Small intestine (tissue), 7 donors: ENCODE measurements around the gene SP140. TPM values are rescaled to one million over a fixed set of nuclear protein-coding genes. Genes with fewer than 3 reads are reported as not detected.
"Not testable (repeated sequence)": the region's sequence is repeated elsewhere in the genome, so short reads cannot be mapped to it uniquely, and the experiment has no call there.

Experiments used
- DNase-seq, 2 donors: peaks; one replicate each; pipeline versions ENCODE4 v3.0.0 to v3.0.0-alpha.2; 2013
- FAIRE-seq: peaks from 2 replicates; lab custom pipeline; 2012; peaks lifted over from hg19 to GRCh38; lab: Jason Lieb, UNC
- H3K27ac ChIP-seq, 3 donors: one replicate each; pipeline ENCODE4 v1.5.1; 2013; ENCODE audit warnings: low read length in 2 of 3, mild to moderate bottlenecking in 2 of 3, control low read depth in 1 of 3, inconsistent platforms in 1 of 3, low read depth in 1 of 3, moderate library complexity in 1 of 3
- H3K27me3 ChIP-seq, 3 donors: one replicate each; pipeline ENCODE4 v1.6.1; 2013; ENCODE audit warnings: low read length in 3 of 3, inconsistent platforms in 1 of 3; ENCODE audit not compliant: control insufficient read depth in 3 of 3, insufficient read depth in 3 of 3
- H3K36me3 ChIP-seq, 3 donors: one replicate each; pipeline ENCODE4 v1.6.1; 2013; ENCODE audit warnings: low read length in 3 of 3, inconsistent platforms in 1 of 3, low read depth in 1 of 3, mild to moderate bottlenecking in 1 of 3, moderate library complexity in 1 of 3; ENCODE audit not compliant: control insufficient read depth in 3 of 3, insufficient read depth in 2 of 3
- H3K4me1 ChIP-seq, 3 donors: one replicate each; pipeline ENCODE4 v1.6.1; 2013; ENCODE audit warnings: low read length in 2 of 3, inconsistent platforms in 1 of 3, low read depth in 1 of 3, mild to moderate bottlenecking in 1 of 3, moderate library complexity in 1 of 3; ENCODE audit not compliant: control insufficient read depth in 3 of 3, insufficient read depth in 2 of 3
- H3K4me3 ChIP-seq, 3 donors: one replicate each; pipeline ENCODE4 v1.5.1; 2013; ENCODE audit warnings: low read length in 3 of 3, control low read depth in 1 of 3, inconsistent platforms in 1 of 3, low read depth in 1 of 3, mild to moderate bottlenecking in 1 of 3, moderate library complexity in 1 of 3
- H3K9me3 ChIP-seq, 2 donors: one replicate each; pipeline ENCODE4 v1.6.1; 2013; ENCODE audit warnings: low read depth in 1 of 2, low read length in 1 of 2; ENCODE audit not compliant: control insufficient read depth in 2 of 2, insufficient read depth in 1 of 2
- WGBS, 3 donors: extraction: QIAGEN DNeasy Blood & Tissue Kit; methylation state at CpG; one replicate each; pipeline ENCODE4 v1.1.7; 2013; 5-methylcytosine and 5-hydroxymethylcytosine counted together
- polyA plus RNA-seq, 4 donors: library from polyadenylated mRNA; stranded (reverse) in 3 of 4; unstranded in 1 of 4; fragments of 200-250 nt in 3 of 4; fragments of 120-200 nt in 1 of 4; gene quantifications; one replicate each; pipeline versions ENCODE4 v1.2.1 to v1.2.3, GENCODE V29; 2013
- donor health status: healthy with polysubstance abuse.
- donor health status: control.
- donor health status: control.
- donor health status: Bipolar disorder and iron deficiency.
- donor health status: healthy.

Gene SP140
- polyA plus RNA-seq, 4 donors, result 1.5 to 3.0 (median 1.5) TPM; not detected in 1

DNA sequence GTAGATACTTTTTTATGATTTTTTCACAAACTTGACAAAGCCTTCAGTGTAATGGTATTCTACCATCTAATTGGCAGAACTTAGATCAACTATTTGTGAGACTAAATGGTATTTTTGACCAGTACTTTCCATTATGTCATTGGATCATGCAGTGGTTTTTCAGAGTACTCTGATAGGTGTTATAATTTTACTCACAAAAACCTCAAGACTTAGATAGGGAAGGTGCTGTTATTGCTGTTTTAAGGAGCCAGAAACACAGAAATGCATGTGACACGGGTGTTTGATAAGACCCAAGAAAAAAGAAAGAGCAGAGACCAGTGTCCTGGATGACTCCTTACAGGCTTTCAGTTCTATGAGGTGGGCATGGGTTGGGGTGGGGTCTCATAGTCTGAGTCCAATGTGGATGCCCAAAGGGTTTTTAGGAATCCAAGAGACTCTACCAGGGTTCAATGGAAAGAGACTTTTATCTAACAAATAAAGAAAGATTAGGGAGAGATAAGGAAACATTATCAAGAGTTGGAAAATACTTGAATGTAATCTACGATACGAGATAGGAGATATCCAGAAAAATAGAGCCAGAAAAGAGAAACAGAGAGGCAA, 31.3 kb downstream of the SP140 start:
- FAIRE-seq (no peak), DNase-seq (no peak)
- Histone ChIP-seq H3K27ac (no peak overlapping the region), H3K4me1 (no peaks in the 10 kb centered on the region), H3K27me3 (no peaks in the 10 kb centered on the region), H3K36me3 (no peaks in the 10 kb centered on the region), H3K4me3 (no peak overlapping the region), H3K9me3 (no peaks in the 10 kb centered on the region)
- WGBS, 3 donors, result 40 to 65% (median 45%) methylated on average over 3 of the region's 3 CpGs

DNA sequence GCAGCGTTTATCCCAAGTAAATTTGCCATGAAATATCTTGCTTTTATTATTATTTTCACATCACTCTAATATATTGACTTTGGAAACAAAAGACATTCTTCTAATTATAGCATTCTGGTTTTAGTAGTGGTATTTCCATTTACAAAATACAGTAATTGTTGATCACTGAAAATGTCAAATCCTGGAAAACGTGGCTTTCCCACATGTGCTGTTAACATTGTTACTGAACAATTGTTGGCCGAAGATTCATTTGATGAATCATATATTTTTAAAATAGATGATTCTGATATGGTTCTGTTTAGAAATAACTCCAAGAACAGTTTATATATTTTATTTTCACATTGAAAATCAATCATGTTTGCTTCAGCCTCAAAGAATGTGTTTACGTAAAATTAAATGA, 32.9 kb downstream of the SP140 start:
- Histone ChIP-seq H3K27me3 (no peaks in the 10 kb centered on the region), H3K27ac (no peak overlapping the region), H3K4me1 (no peaks in the 10 kb centered on the region), H3K4me3 (no peak overlapping the region), H3K36me3 (no peaks in the 10 kb centered on the region), H3K9me3 (no peaks in the 10 kb centered on the region)
- no peak for DNase-seq
- no peak for FAIRE-seq
- 62 to 82% (median 78%) methylated on average over 4 of the region's 4 CpGs for WGBS, 3 donors

DNA sequence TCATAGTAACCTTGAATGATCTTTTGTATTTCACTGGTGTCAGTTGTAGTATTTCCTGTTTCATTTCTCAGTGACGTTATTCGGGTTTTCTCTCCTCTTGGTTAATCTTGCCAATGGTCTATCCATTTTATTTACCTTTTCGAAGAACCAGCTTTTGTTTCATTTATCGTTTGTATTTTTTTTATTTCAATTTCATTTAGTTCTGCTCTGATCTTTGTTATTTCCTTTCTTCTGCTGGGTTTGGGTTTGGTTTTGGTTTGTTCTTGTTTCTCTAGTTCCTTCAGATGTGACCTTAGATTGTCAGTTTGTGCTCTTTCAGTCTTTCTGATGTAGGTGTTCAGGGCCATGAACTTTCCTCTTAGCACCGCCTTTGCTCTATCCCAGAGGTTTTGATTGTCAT, 36.7 kb downstream of the SP140 start:
- DNase-seq (peak in 1 of 2 donors; percentile 3), FAIRE-seq (no peak)
- Histone ChIP-seq H3K36me3 (no peaks in the 10 kb centered on the region), H3K4me3 (no peak overlapping the region), H3K27me3 (no peaks in the 10 kb centered on the region), H3K9me3 (no peaks in the 10 kb centered on the region), H3K27ac (no peak overlapping the region), H3K4me1 (no peaks in the 10 kb centered on the region)
- 67 to 87% (median 73%) methylated on average over 5 of the region's 5 CpGs for WGBS, 3 donors

DNA sequence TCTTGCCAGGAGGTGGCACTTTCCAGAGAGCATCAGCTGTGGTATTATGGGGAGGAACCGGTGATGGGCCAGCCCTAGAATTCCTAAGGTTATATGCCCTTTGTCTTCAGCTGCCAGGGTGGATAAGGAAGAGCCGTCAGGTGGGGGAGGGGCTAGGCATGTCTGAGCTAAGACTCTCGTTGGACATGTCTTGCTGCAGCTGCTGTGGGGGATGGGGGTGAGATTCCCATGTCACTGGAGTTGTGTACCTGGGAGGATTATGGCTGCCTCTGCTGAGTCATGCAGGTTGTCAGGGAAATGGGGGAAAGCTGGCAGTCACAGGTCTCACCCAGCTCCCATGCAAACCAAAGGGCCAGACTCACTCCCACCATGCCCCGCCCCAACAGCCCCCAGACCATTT, 39.4 kb downstream of the SP140 start:
- not testable (repeated sequence) for FAIRE-seq, H3K36me3 ChIP-seq, H3K9me3 ChIP-seq, DNase-seq, H3K27me3 ChIP-seq, H3K27ac ChIP-seq, H3K4me1 ChIP-seq, H3K4me3 ChIP-seq
- 32 to 69% (median 45%) methylated on average over 4 of the region's 4 CpGs for WGBS, 3 donors

DNA sequence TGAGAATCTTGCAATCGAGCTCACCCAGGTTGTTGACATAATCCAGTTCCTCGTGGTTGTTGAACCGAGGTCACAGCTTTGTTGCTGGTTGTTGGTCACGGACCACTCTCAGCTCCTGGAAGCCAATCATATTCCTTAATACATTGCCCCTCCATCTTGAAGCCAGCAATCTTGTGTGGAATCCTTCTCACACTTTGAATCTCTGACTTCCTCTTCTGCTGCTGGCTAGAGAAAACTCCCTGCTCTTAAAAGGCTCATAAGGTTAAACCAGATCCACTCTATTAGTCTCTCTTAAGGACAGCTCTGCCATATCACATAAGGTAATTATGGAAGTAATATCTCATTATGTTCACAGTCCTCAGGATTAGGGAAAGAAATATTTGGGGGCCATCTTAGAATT, 41.1 kb downstream of the SP140 start:
- Histone ChIP-seq H3K9me3 (no peaks in the 10 kb centered on the region), H3K27me3 (no peaks in the 10 kb centered on the region), H3K36me3 (no peaks in the 10 kb centered on the region), H3K4me1 (no peaks in the 10 kb centered on the region), H3K4me3 (no peak overlapping the region), H3K27ac (no peak overlapping the region)
- no peak for DNase-seq
- no peak for FAIRE-seq
- WGBS, 3 donors, result 76 to 88% (median 78%) methylated on average over 4 of the region's 4 CpGs

DNA sequence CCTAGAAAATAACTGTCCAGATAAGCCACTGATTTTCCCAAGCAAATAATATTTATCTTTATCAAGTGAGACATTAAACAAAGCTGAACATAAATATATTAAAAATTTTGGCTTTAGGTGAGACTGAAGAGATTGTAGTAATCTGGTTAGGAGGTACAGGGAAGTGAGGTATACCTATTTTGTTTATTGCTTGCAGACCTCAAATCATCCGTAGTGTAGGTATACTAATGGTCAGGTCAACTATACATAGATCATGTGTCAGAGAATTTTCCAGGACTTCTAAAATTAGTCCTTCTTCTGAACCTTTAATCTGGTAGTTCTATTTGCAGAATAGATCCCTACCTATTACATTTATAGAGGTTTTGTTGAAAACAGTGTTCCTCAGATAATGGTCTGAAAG, 41.5 kb downstream of the SP140 start:
- DNase-seq (no peak), FAIRE-seq (no peak)
- Histone ChIP-seq H3K27ac (no peak overlapping the region), H3K4me3 (no peak overlapping the region), H3K4me1 (no peaks in the 10 kb centered on the region), H3K27me3 (no peaks in the 10 kb centered on the region), H3K9me3 (no peaks in the 10 kb centered on the region), H3K36me3 (no peaks in the 10 kb centered on the region)
- 80 to 87% (median 81%) methylated on average over 1 of the region's 1 CpG for WGBS, 3 donors

DNA sequence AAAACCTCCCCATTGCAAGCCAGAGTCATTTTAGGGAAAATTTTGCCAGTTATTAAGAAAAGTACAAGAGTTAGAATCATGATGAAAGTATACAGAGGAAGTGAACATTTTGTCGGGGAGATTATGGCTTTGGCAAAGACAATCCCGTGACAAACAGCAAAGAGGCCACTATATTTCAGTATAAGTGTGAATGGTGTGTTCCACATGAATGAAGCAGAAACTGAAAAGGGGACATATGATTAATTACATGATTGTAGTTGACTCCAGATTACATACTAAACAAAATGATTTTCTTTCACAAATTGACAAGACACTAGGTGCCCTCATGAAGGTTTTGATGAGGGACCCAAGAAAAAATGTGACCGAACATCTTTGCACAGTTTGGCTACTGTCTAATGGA, 42.0 kb downstream of the SP140 start:
- no peak for DNase-seq
- no peaks in the 10 kb centered on the region for H3K36me3 ChIP-seq
- H3K27me3 ChIP-seq, result no peaks in the 10 kb centered on the region
- H3K27ac ChIP-seq, result no peak overlapping the region
- FAIRE-seq, result no peak
- no peaks in the 10 kb centered on the region for H3K4me1 ChIP-seq
- H3K4me3 ChIP-seq, result no peak overlapping the region
- 73 to 83% (median 74%) methylated on average over 3 of the region's 3 CpGs for WGBS, 3 donors
- H3K9me3 ChIP-seq, result no peaks in the 10 kb centered on the region

DNA sequence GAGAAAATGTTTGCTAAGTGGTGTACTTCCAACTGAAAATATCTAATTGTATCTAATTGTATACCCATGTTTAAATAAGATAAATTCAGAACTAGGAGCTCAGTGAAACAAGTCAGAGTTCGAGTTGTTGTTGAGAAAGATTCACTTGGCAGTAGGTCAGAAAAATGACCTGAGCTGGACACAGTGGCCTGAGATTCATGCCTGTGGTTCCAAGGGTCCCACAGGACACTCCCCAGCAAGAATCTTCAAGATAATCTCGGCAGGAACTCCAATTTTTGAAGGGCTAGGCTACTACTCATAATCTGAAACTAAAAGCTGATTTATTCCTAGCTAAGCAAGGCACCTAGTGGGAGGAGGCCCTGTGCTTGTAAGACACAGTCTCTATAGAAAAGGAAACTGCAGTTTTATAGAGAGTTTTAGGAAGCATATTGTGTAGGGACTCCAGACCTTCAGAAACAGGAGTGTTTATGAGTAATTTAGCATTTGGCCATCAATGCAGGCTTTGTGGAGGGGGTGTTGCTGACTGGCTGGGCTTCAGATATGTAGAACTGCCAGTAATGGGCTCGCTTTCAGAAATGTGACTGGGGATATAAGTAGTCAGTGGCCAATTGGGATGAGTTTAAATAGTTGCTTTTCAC, 43.2 kb downstream of the SP140 start:
- Histone ChIP-seq H3K4me3 (no peak overlapping the region), H3K9me3 (no peaks in the 10 kb centered on the region), H3K27ac (no peak overlapping the region), H3K27me3 (no peaks in the 10 kb centered on the region), H3K36me3 (no peaks in the 10 kb centered on the region), H3K4me1 (no peaks in the 10 kb centered on the region)
- DNase-seq, result no peak
- FAIRE-seq, result no peak
- 44 to 57% (median 56%) methylated on average over 3 of the region's 3 CpGs for WGBS, 3 donors

DNA sequence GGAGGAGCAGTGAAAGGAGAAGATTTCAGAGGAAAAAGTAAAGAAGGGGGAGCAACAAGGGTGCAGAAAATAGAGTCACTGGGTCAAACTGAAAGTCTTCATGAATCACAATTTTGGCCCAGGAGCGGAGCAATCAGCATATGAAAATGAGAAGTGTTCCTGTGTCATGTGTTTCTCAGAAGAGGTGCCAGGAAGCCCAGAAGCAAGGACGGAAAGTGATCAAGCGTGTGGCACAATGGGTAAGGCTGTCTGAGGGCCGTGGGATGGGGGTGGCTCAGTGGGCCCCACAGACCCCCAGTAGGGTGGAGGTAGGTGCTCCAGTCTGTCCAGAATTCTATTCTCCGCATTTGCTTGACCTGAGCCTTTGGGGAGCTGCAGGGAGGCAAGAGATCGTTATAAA, 44.2 kb downstream of the SP140 start:
- Histone ChIP-seq H3K27me3 (no peaks in the 10 kb centered on the region), H3K4me3 (no peak overlapping the region), H3K27ac (no peak overlapping the region), H3K4me1 (no peaks in the 10 kb centered on the region), H3K9me3 (no peaks in the 10 kb centered on the region), H3K36me3 (no peaks in the 10 kb centered on the region)
- WGBS, 3 donors, result 81 to 86% (median 82%) methylated on average over 6 of the region's 6 CpGs
- DNase-seq, result no peak
- FAIRE-seq, result no peak
